HG03196 (cell line): ENCODE measurements around the gene MYBL2.

Source experiments
- ATAC-seq: cut with Tn5 transposase; IDR thresholded peaks from one replicate; pipeline ENCODE4 v1.9.1; 2021; ENCODE audit not compliant: unreplicated experiment

MYBL2 gene

DNA sequence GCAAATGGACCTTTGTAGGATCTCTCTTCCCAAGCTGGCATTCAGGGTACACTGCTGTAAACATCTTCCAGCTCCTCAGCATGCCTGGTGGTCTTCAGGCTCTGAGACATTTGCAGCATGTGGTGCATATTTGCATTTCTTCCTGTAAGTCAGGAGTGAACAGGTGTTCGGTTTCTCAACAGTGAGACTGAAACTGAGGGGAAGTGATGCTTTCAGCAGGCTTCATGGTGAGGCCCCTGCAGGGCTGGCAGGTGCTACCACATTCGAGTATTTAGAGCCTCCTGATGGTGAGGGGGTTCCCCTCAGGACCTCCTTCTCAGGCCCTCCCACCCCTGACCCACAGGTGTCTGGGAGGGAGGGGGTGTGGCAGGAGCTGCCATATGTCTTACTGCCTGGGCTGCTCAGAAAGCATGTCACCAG, 15.1 kb downstream of the MYBL2 start:
- peak; percentile 96 for ATAC-seq

DNA sequence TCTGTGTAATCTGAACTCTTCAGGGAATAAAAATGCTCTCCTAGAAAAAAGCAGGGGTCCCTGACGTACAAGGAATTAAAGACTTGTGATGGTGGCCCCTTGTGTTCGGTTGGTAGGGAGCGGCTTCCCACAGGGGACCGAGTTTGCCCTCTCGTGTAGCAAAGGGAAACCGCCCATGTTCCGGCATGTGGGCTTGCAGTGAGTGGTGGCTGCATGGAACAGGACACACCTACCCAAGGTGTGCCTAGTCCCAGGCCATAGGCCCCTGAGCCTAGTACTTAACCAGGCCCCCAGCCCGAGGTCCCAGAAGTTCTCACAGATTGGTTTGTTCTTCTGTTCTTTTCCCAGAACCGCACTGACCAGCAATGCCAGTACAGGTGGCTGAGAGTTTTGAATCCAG, 15.5 kb downstream of the MYBL2 start:
- ATAC-seq = peak; percentile 21

DNA sequence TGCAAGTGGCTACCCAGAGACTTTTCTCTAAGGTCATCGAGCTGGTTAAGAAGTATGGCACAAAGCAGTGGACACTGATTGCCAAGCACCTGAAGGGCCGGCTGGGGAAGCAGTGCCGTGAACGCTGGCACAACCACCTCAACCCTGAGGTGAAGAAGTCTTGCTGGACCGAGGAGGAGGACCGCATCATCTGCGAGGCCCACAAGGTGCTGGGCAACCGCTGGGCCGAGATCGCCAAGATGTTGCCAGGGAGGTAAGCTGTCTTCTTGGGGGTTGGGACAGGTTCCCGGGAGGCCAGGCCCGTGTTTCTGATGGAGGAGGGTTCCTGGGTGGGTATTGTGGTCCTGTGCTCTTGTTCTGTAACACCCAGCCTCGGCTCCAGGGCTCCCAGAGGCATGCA, 19.9 kb downstream of the MYBL2 start:
- no peak for ATAC-seq

DNA sequence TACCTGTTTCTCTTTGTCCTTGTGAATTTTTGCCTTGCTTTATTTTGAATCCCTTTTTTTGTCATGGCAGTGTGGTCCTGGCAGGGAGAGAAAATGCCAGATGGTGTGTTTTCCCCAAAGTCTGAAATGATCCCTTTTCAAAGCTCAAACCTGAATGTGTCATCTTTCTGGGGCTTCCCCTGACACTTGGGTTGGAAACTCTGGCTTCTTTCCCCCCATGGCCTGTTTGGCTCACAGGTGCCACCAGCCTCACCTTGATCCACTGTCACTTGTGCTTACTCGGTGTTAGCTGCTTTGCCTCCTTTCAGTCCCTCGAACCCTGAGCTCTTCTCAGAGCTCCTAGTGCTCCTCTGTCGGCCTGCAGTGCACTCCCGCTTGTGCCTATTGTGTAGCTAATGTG, 22.3 kb downstream of the MYBL2 start:
- ATAC-seq = no peak

DNA sequence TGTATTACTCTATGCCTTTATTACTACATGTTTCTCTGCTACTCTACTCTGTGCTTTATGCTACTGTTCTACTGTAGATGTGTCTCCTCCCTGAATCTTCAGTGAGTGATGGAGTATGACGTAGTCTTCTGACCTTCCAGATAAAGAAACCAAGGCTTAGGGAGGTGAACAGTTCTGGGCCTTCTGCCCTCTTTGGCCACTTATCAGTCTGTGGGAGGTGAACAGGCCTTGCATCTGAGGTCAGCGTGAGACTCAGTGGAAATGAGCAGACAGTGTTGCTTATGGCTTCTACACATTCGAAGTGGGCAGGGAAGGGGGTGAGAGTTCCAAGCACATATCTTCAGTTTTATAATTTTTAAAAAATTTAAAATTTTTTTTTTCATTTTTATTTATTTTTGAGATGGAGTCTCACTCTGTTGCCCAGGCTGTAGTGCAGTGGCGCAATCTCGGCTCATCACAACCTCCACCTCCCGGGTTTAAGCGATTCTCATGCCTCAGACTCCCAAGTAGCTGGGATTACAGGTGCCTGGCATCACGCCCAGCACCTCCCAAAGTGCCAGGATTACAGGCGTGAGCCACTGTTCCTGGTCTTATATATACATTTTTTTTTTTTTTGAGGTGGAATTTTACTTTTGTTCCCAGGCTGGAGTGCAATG, 24.2 kb downstream of the MYBL2 start:
- no peak for ATAC-seq

DNA sequence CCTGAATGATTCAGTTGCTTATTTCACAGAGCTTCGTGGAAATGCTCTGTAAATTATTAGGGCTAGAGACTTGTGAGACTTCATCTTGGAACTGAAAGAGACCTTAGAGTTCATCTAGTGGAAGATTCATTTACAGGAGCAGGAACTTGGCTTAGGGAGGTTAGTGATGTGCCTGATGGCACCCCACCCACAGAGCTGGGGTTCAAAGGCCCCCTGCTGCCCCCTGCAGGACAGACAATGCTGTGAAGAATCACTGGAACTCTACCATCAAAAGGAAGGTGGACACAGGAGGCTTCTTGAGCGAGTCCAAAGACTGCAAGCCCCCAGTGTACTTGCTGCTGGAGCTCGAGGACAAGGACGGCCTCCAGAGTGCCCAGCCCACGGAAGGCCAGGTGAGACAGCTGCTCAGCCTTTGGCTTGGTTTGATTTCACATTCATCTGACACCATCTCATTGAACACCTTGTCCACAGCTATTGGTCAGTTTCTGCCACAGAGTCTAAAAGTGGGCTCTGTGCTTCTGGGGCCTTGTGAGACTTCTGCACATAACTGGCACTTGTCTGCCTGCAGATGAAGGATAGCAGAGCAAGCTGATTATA, 25.1 kb downstream of the MYBL2 start:
- ATAC-seq = no peak

DNA sequence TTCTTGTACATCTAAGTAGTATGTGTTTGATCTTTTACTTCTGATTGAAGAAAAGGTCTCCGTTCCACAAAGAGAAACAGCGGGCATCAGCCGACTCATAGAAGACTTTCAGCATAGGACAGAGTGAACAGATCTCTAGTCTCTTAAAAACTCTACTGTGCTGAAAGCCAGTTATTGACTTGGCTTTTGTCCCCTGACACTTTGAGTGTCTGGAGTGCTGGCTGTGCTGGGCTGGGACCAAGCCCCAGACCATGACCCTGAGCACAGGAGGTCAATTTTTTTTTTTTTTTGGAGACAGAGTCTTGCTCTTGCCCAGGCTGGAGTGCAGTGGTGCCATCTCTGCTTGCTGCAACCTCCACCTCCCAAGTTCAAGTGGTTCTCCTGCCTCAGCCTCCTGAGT, 27.8 kb downstream of the MYBL2 start:
- ATAC-seq = no peak

DNA sequence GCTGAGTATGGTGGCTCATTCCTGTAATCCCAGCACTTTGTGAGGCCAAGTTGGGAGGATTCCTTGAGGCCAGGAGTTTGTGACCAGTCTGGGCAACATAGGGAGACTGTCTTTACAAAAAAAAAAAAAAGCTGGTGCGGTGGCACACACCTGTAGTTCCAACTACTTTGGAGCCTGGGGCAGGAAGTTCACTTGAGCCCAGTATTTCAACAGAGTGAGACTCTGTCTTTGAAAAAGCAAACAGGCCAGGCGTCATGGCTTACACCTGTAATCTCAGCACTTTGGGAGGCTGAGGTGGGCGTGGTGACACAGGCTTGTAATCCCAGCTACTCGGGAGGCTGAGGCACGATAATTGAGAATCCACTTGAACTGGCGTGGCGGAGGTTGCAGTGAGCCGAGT, 28.7 kb downstream of the MYBL2 start:
- ATAC-seq = no peak

DNA sequence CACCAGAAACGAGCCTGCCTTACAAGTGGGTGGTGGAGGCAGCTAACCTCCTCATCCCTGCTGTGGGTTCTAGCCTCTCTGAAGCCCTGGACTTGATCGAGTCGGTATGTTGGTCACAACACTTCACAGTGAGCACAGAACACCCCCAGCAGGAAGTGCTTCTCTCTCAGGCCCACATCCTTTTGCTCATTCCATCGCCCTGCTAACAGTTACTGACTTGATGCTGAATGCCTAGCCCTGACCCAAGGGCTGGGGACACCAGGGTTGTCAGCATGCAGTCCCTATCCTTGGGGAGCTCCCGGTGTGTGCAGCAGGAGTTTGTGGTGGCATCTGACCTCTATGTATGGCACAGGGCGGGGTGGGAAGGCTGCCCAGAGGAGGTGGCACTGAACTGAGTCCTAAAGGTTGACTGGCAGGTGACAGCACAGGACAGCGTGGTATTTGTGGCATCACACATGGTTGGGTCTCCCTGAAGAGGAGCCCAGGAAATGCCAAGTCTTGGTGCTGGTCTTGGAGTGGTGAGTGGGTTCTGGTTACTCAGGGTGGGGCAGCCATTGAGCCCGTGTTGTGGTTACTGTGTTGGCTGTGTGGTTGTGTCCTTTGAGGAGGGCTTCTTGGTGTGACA, 33.1 kb downstream of the MYBL2 start:
- ATAC-seq = no peak

DNA sequence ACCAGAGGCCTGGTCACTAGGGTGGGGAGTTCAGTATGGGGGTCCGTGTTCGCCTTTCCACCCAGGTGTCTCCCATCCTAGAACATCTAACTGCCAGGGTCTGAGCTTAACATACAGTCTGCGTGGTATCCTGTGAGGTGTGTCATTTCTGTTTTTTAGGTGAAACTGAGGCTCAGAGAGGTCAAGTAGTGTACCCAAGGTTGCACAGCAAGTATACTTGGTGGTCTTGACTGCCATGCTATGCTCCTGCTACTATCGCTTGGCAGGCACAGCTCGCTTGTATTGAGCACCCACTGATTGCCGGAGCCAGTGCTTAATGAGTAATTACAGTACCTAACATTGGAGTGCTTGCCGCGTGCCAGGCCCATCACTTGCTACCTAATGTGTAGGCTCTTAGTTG, 33.7 kb downstream of the MYBL2 start:
- ATAC-seq = no peak

DNA sequence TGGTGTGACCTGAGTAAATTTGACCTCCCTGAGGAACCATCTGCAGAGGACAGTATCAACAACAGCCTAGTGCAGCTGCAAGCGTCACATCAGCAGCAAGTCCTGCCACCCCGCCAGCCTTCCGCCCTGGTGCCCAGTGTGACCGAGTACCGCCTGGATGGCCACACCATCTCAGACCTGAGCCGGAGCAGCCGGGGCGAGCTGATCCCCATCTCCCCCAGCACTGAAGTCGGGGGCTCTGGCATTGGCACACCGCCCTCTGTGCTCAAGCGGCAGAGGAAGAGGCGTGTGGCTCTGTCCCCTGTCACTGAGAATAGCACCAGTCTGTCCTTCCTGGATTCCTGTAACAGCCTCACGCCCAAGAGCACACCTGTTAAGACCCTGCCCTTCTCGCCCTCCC, 35.6 kb downstream of the MYBL2 start:
- no peak for ATAC-seq

DNA sequence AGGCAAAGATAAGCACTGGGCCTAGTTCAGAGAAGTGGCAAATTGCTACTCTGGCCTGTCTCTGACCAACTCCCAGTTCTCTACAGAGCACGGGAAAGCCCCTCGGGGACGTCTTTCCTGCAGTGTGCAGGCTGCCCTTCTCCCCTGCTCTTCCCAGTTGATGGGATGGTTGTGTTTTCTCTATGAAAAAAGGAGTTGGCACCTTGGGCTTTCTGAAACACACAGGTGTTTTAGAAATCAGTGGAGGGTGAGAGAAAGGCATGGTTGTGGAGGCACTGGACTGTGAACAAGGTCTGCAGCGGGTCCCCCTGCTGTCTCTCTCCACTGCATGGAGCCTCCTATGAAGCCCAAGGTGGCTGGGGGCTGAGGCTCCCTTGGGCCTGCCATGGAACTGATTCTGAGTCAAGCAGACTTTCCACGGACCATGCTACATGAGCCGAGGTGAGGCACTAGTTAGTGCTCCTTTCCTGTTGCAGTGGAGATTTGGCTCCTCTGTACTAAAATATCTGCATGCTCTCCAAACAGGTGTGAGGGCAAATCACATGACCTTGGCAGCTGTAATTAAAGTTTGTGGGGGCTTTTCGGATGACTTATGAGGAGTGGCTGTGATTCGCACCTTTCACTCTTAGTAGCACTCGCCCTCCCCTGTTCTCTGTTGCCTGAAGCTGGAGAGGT, 43.6 kb downstream of the MYBL2 start:
- ATAC-seq = no peak

DNA sequence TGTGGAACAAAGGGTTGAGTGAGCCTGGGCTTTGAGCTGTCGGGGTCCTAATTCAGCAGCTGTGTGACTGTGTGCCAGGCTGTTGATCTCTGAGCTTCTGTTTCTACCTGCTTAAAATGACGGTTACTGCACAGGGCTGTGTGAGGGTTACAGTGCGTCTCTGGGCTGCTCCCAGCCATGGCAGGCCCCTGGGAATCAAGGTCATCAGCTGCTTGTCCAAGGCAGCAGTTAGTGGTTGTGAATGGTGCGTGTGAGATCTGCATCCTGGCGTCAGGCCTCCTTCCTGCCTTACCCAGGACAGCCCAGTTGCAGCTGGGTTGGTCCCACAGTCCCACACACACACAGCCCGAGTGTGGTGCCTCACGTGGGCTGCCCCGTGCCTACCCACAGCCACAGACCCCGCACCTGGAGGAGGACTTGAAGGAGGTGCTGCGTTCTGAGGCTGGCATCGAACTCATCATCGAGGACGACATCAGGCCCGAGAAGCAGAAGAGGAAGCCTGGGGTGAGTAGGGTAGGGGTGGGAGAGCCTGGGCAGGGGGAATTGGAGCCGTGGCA, 44.3 kb downstream of the MYBL2 start:
- no peak for ATAC-seq

DNA sequence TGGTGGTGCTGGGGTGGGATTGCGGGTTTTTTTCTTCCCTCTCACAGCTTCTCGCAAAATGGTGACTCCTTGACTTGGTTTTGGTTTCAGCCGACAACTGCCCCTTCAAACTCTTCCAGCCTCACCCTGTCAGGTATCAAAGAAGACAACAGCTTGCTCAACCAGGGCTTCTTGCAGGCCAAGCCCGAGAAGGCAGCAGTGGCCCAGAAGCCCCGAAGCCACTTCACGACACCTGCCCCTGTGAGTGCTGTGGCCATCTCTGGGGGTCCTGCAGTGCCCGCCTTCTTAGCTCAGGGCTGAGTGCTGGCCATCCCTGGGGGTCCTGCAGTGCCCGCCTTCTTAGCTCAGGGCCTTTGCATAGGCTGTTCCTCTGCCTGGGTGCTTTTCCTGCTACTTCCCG, 48.1 kb downstream of the MYBL2 start:
- no peak for ATAC-seq

DNA sequence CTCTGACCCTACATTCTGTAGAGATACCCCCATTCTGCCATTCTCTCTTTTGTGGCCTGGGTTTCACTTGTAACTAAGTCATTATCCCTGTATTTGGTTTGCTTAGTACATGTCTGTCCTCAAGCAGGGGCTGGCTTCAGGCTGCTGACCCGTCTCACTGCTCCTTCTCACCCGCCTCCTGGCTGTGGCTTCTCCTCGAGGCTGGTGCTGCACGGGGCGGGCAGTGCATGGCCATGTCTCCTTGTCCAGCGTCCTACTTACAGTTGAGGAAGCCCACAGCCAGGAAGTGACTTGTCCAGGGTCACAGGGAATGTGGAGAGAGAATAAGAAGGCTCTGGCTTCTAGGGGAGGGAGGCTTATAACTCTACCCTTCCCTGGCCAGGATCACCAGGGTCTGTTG, 48.6 kb downstream of the MYBL2 start:
- no peak for ATAC-seq

DNA sequence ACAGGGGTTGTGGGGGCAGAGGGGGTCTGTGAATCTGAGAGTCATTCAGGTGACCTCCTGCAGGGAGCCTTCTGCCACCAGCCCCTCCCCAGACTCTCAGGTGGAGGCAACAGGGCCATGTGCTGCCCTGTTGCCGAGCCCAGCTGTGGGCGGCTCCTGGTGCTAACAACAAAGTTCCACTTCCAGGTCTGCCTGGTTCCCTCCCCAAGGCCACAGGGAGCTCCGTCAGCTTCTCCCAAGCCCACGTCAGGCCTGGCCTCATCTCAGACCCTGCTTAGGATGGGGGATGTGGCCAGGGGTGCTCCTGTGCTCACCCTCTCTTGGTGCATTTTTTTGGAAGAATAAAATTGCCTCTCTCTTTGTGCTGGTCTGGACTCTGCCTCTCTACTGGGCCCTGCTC, 49.2 kb downstream of the MYBL2 start:
- no peak for ATAC-seq

DNA sequence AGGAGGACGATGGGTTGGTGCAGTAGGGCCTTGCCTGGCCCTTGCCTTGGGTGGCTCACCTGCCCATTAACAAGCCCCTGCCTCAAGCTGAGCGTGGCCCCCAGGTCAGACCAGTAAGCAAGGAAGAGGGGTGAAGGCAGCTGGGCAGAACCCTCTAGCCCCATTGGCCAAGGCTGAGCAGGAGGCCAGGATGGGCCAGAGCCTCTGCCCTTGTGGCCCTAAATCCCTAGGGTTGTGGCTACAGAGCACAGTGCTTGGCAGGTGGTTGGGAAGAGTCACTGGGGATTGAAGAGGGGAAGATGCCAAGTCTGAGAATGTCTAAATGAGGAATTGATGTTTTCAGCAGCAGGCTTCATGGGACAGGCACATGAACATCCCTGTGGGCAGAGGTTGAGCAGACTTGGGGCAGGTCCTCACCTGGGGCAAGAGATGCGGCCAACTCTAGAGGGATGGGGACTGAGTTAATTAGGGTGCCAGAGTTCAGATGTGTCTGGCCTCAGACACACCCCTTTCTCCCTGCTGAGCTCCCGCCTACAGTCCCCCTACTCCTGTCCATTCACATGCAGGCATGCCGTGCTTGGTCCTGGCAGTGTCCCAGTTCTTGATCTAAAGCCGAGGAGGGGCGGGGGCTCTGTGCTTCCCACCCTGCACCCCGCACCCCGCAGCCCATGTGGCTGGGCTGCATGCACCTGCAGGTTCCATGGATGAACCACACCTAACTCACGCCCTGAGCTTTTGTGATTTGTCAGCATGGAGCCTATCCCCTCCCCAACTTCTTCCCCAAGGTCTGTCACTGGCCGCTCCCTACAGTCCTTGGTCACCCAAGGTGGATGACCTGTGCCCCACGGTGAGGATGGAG, 50.1 kb downstream of the MYBL2 start:
- no peak for ATAC-seq

DNA sequence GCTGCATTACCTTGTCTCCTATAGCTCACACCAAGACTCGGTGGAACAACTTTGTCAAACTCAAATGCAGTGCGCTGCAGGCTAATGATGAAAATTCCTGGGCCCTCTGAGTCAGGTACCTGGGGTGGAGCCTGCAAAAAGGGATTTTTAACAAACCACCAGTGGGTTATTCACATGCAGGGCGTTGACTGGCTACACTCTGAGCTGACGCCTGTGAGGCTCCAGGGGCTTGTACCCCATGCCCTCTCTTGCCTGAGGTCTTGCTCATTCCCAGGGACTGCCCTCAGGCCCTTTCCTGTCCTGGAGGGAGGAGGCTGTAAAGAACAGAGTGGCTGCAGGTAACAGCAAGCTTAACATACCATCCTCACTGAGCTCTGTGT, 50.7 kb downstream of the MYBL2 start:
- no peak for ATAC-seq

DNA sequence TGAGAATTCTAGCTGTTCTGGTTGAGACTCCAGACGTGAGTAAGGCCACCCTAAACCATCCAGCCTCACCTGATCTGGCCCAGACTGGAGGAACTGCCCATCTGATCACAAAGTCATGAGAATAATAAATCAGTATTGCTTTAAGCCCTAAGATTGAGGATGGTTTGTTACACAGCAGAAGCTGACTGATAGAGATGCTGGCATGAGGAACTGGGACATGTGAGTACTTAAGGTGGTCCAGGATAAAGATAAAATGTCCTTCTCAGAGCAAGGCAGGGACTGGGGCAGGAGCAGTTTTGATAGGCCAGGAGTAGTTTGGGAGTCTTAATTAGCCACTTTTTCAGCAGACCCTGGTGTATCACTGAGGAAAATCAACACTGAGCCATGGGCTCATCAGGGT, 53.1 kb downstream of the MYBL2 start:
- ATAC-seq = no peak

DNA sequence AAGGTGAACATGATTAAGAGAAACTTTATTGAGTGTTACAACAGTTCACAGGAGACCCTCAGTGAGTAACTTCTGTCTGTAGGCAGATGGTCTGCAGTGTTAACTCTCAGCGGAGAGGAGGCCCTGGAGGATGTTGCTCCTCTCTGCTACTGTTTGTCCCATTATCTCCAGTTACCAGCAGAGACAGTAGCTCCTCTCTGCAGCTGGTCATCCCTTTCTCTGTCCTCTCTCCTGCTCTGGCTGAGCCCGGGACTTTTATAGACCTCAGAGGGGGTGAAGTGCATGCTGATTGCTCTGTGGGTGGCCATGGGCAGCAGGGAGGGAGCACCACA, 54.1 kb downstream of the MYBL2 start:
- ATAC-seq = no peak
